GM19193 (cell line): ENCODE measurements around the gene CDC20B.

Experiments used
- POLR2A ChIP-seq: IDR thresholded peaks from 4 replicates; pipeline ENCODE4 v1.6.1; 2011; ENCODE audit not compliant: insufficient read depth, insufficient read length; ENCODE audit errors: extremely low read depth

The CDC20B gene

GRCh38 chr5:55081541-55081940, 91.4 kb downstream of the CDC20B start:
- no peak for TF ChIP-seq POLR2A

- no peak for TF ChIP-seq POLR2A
Observed at GRCh38 chr5:55073211-55073610, 99.8 kb downstream of the CDC20B start.

GRCh38 chr5:55072666-55073065, 100.3 kb downstream of the CDC20B start:
- TF ChIP-seq POLR2A = no peak

GRCh38 chr5:55071413-55071812, 101.6 kb downstream of the CDC20B start:
- no peak for TF ChIP-seq POLR2A

GRCh38 chr5:55070968-55071367, 102.0 kb downstream of the CDC20B start:
- no peak for TF ChIP-seq POLR2A

- TF ChIP-seq POLR2A = no peak
Observed at GRCh38 chr5:55066277-55066676, 106.7 kb downstream of the CDC20B start.

- no peak for TF ChIP-seq POLR2A
Observed at GRCh38 chr5:55064523-55064922, 108.5 kb downstream of the CDC20B start.

- no peak for TF ChIP-seq POLR2A
Observed at GRCh38 chr5:55063899-55064298, 109.1 kb downstream of the CDC20B start.

- no peak for TF ChIP-seq POLR2A
Observed at GRCh38 chr5:55063220-55063863, 109.6 kb downstream of the CDC20B start.
